SU-DHL-6 (cell line): ENCODE measurements around the gene OSM.

Experiments used
- CTCF ChIP-seq: fragments of 200-600 bp; sonication (generic); IDR thresholded peaks from one replicate; pipeline ENCODE4 v1.5.1; 2017; ENCODE audit warnings: antibody characterized with exemption, mild to moderate bottlenecking, low read length, moderate library complexity; ENCODE audit not compliant: insufficient read depth, poor library complexity, severe bottlenecking
- EZH2phosphoT487 ChIP-seq: fragments of 200-600 bp; sonication (generic), shearing (Covaris generic); conservative IDR thresholded peaks from 2 replicates; pipeline ENCODE4 v1.6.1; 2018; ENCODE audit warnings: mild to moderate bottlenecking, antibody characterized with exemption, low read length, moderate library complexity, mixed read lengths

DNA sequence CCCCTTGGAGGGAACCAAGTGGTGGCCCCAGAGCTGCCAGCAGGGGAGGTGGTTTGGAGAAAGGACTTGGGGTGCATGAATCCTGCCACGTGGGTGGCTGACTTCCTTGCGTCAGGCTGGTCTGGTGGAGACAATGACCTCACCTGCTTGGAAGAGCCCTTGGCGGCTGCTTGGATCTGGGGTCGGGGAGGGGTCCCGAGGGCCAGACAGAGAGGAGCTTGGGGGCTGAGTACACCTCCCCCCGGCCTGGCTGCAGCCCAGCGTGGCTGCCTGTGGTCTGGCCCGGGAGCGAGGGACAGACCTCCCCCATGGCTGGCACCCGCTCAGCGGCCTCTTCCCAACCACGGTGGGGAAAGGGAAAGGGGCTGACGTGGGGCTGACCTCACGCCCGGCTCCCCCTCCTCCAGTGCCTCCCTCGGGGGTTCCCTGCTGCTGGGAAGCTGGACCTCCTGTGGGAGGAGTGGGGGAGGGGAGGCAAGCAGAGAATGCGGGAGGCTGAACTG lies 33.9 kb downstream of the OSM start:
- TF ChIP-seq CTCF (no peak), EZH2phosphoT487 (no peak)
